Fibroblast of lung (primary cell): ENCODE measurements around the gene ATP6V1A. TPM values are rescaled to one million over a fixed set of nuclear protein-coding genes. Genes with fewer than 3 reads are reported as not detected.

Source experiments
- DNase-seq, 2 donors: peaks; one replicate each; pipeline versions ENCODE4 v3.0.0 to v3.0.0-alpha.2; 2010; ENCODE audit warnings: low read depth in 2 of 2
- H2AFZ ChIP-seq: 2 replicates; pipeline ENCODE4 v1.5.1; 2012; ENCODE audit warnings: low read length, control low read depth, inconsistent platforms
- H3K27ac ChIP-seq: 2 replicates; pipeline ENCODE4 v1.5.1; 2011; ENCODE audit warnings: low read length, control low read depth; ENCODE audit not compliant: insufficient read depth
- H3K27me3 ChIP-seq: 2 replicates; pipeline ENCODE4 v1.5.1; 2011; ENCODE audit warnings: mild to moderate bottlenecking, low read length; ENCODE audit not compliant: control insufficient read depth, insufficient read depth
- H3K36me3 ChIP-seq: 2 replicates; pipeline ENCODE4 v1.5.1; 2011; ENCODE audit warnings: low read length; ENCODE audit not compliant: control insufficient read depth, insufficient read depth
- H3K4me1 ChIP-seq: 2 replicates; pipeline ENCODE4 v1.5.1; 2011; ENCODE audit warnings: low read length; ENCODE audit not compliant: control insufficient read depth, insufficient read depth; ENCODE audit errors: extremely low read depth
- H3K4me2 ChIP-seq: 2 replicates; pipeline ENCODE4 v1.5.1; 2011; ENCODE audit warnings: low read length, control low read depth; ENCODE audit not compliant: insufficient read depth; ENCODE audit errors: extremely low read depth
- H3K4me3 ChIP-seq, 4 experiments: fragments of 200-600 bp in 1 of 4; sonication (generic) in 1 of 4; replicated peaks in 1 of 4; 2 replicates each; pipeline ENCODE4 v1.5.1; 2011 to 2016; ENCODE audit warnings: low read length in 4 of 4, low read depth in 3 of 4, mild to moderate bottlenecking in 3 of 4, control low read depth in 2 of 4, inconsistent platforms in 1 of 4, mixed read lengths in 1 of 4; ENCODE audit not compliant: insufficient read depth in 1 of 4; ENCODE audit errors: control extremely low read depth in 1 of 4
- H3K79me2 ChIP-seq: 2 replicates; pipeline ENCODE4 v1.5.1; 2012; ENCODE audit warnings: mild to moderate bottlenecking, low read length, inconsistent platforms; ENCODE audit not compliant: control insufficient read depth, insufficient read depth
- H3K9ac ChIP-seq: 2 replicates; pipeline ENCODE4 v1.5.1; 2011; ENCODE audit warnings: mild to moderate bottlenecking, low read length, control low read depth; ENCODE audit not compliant: insufficient read depth
- H3K9me3 ChIP-seq: 2 replicates; pipeline ENCODE4 v1.5.1; 2012; ENCODE audit warnings: low read depth, low read length; ENCODE audit not compliant: control insufficient read depth, insufficient read depth
- H4K20me1 ChIP-seq: 2 replicates; pipeline ENCODE4 v1.5.1; 2011; ENCODE audit warnings: low read length; ENCODE audit not compliant: control insufficient read depth, insufficient read depth; ENCODE audit errors: extremely low read depth
- EZH2 ChIP-seq: IDR thresholded peaks from 2 replicates; pipeline ENCODE4 v1.5.1; 2012; ENCODE audit warnings: low read length, control low read depth, mild to moderate bottlenecking; ENCODE audit errors: missing control alignments
- polyA plus RNA-seq, 2 donors: library from polyadenylated mRNA; depleted of rRNA in 1 of 2; stranded (reverse) in 1 of 2; unstranded in 1 of 2; fragments of >200 nt; gene quantifications; 2 replicates each; pipeline ENCODE4 v1.2.1, GENCODE V29; 2011 to 2012; ENCODE audit warnings: missing spikeins in 1 of 2
- total RNA-seq: library from RNA; depleted of rRNA; stranded (reverse); fragments of >200 nt; gene quantifications from 2 replicates; pipeline ENCODE4 v1.2.1, GENCODE V29; 2014
- TF ChIP-seq, protein P1 (sequence below), 2 donors: IDR thresholded peaks in 1 of 2; conservative IDR thresholded peaks in 1 of 2; 1 replicate in 1 of 2; 2 replicates in 1 of 2; pipeline ENCODE4 v1.5.1; 2011 to 2012; ENCODE audit warnings: low read length in 2 of 2, control low read depth in 1 of 2, inconsistent platforms in 1 of 2, low read depth in 1 of 2, mild to moderate bottlenecking in 1 of 2

The ATP6V1A gene
- total and polyA plus RNA-seq, 2 donors (not counting 1 experiment from before 2014, with no cell fraction given), result 75.7 to 213 TPM

GRCh38 chr3:113736548-113737089, 10.2 kb upstream of the ATP6V1A start:
- Histone ChIP-seq H3K4me3 (no peak overlapping the region), H3K27ac (no peak overlapping the region), H4K20me1 (no peaks in the 10 kb centered on the region), H3K79me2 (peaks cover 94% of the 10 kb centered on the region), H3K9ac (no peak overlapping the region), H3K4me1 (peaks cover 2% of the 10 kb centered on the region), H3K4me2 (peak overlapping the region; percentile 48), H3K9me3 (no peaks in the 10 kb centered on the region), H3K27me3 (no peaks in the 10 kb centered on the region), H2AFZ (no peak overlapping the region), H3K36me3 (no peaks in the 10 kb centered on the region)
- DNase-seq, result peak; percentile 54 to 83
- TF ChIP-seq EZH2, result no peak
- TF ChIP-seq, protein P1, sequence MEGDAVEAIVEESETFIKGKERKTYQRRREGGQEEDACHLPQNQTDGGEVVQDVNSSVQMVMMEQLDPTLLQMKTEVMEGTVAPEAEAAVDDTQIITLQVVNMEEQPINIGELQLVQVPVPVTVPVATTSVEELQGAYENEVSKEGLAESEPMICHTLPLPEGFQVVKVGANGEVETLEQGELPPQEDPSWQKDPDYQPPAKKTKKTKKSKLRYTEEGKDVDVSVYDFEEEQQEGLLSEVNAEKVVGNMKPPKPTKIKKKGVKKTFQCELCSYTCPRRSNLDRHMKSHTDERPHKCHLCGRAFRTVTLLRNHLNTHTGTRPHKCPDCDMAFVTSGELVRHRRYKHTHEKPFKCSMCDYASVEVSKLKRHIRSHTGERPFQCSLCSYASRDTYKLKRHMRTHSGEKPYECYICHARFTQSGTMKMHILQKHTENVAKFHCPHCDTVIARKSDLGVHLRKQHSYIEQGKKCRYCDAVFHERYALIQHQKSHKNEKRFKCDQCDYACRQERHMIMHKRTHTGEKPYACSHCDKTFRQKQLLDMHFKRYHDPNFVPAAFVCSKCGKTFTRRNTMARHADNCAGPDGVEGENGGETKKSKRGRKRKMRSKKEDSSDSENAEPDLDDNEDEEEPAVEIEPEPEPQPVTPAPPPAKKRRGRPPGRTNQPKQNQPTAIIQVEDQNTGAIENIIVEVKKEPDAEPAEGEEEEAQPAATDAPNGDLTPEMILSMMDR (conservative IDR thresholded peaks at IDR 0.05 in 1 of 2, IDR thresholded peaks at IDR 0.05 in 1 of 2; ENCODE audit: low read depth in 1 of 2, low read length in 2 of 2), result peak; percentile 52 to 57

DNA sequence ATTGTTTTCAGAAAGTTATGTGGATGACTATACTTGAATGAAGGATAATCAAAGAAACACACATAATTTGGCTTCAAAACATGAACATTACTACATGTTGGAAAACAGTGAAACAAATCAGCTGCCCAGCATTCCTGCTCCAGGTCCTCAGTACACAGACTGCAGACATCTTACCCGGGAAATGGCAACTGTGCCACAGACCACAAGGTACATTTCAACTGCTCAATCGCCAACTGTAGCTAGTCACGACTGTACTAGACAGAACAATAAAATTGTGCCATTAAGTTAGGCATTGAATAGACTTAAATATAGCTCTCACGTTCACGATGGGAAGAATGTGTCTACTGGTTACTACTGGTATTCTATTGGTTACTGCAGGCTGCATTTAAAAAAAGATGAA, 5.7 kb upstream of the ATP6V1A start:
- no peak overlapping the region for H2AFZ ChIP-seq
- H3K9me3 ChIP-seq, result no peaks in the 10 kb centered on the region
- no peak for DNase-seq
- H3K27me3 ChIP-seq, result no peaks in the 10 kb centered on the region
- no peak for TF ChIP-seq EZH2
- TF ChIP-seq, protein P1 (conservative IDR thresholded peaks at IDR 0.05 in 1 of 2, IDR thresholded peaks at IDR 0.05 in 1 of 2; ENCODE audit: low read depth in 1 of 2, low read length in 2 of 2), result no peak
- H3K4me2 ChIP-seq, result peak overlapping the region; percentile 48
- H3K27ac ChIP-seq, result no peak overlapping the region
- peaks cover 2% of the 10 kb centered on the region for H3K4me1 ChIP-seq
- no peaks in the 10 kb centered on the region for H3K36me3 ChIP-seq
- H3K79me2 ChIP-seq, result peaks cover 97% of the 10 kb centered on the region
- no peak overlapping the region for H3K4me3 ChIP-seq
- peaks cover 3% of the 10 kb centered on the region for H4K20me1 ChIP-seq
- H3K9ac ChIP-seq, result no peak overlapping the region

- Histone ChIP-seq H3K9ac (no peak overlapping the region), H3K9me3 (no peaks in the 10 kb centered on the region), H3K36me3 (no peaks in the 10 kb centered on the region), H3K4me1 (peaks cover 2% of the 10 kb centered on the region), H2AFZ (no peak overlapping the region), H3K27ac (no peak overlapping the region), H4K20me1 (peaks cover 3% of the 10 kb centered on the region), H3K27me3 (no peaks in the 10 kb centered on the region), H3K4me2 (peak overlapping the region; percentile 16), H3K4me3 (no peak overlapping the region), H3K79me2 (peaks cover 91% of the 10 kb centered on the region)
- no peak for DNase-seq
- TF ChIP-seq EZH2, result no peak
- TF ChIP-seq, protein P1 (conservative IDR thresholded peaks at IDR 0.05 in 1 of 2, IDR thresholded peaks at IDR 0.05 in 1 of 2; ENCODE audit: low read depth in 1 of 2, low read length in 2 of 2), result no peak
These were observed 5.2 kb upstream of the ATP6V1A start for GRCh38 chr3:113741620-113742019.
